T-helper 1 cell (primary cell): ENCODE data around the gene MAGEA3.
"Not testable (repeated sequence)": the region's sequence is repeated elsewhere in the genome, so short reads cannot be mapped to it uniquely, and the experiment has no call there.

Experiments used
- DNase-seq, 5 donors: peaks; one replicate each; pipeline ENCODE4 v3.0.0-alpha.2; 2012 to 2020

The MAGEA3 gene

GRCh38 chrX:152736528-152736927 lies 37.9 kb downstream of the MAGEA3 start:
- DNase-seq: not testable (repeated sequence)

- DNase-seq: no peak
Measured at GRCh38 chrX:152738560-152738959, 40.0 kb downstream of the MAGEA3 start.
